Stimulated activated CD4-positive, alpha-beta T cell treated with anti-CD3 and anti-CD28 coated beads, Interleukin-4, amount 100 ng/mL, for 4 hours (primary cell): ENCODE results near the gene GABRD.
A peak's percentile ranks its signal among the peaks of the same experiment; 100 is the strongest.
"Not testable (repeated sequence)": the region's sequence is repeated elsewhere in the genome, so short reads cannot be mapped to it uniquely, and the experiment has no call there.

Experiments
- DNase-seq, 2 experiments: peaks; one replicate each; pipeline ENCODE4 v3.0.0-alpha.2; 2020

GABRD gene, protein sequence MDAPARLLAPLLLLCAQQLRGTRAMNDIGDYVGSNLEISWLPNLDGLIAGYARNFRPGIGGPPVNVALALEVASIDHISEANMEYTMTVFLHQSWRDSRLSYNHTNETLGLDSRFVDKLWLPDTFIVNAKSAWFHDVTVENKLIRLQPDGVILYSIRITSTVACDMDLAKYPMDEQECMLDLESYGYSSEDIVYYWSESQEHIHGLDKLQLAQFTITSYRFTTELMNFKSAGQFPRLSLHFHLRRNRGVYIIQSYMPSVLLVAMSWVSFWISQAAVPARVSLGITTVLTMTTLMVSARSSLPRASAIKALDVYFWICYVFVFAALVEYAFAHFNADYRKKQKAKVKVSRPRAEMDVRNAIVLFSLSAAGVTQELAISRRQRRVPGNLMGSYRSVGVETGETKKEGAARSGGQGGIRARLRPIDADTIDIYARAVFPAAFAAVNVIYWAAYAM

DNA sequence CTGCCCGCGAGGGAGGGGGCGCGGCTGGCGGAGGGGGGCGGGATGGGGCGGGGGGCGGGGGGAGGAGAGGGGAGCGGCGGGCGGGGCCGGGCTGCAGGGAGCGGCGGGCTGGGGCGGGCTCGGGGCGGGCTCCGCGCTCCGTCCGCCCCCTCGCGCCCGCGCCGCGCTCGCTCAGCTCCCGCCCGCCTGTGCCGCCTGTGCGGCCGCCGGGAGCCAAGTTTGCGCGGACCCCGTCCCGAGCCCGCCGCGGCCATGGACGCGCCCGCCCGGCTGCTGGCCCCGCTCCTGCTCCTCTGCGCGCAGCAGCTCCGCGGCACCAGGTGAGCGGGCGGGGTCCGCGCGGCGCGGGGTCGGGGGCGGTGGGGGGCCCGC is at the start of gene GABRD:
Gene GABRD (plus strand): TSS at position 174 of the 372 bp plus-strand sequence. CDS start 79 bp downstream, at position 253.
- peak in 1 of 2 experiments; percentile 22 for DNase-seq

DNA sequence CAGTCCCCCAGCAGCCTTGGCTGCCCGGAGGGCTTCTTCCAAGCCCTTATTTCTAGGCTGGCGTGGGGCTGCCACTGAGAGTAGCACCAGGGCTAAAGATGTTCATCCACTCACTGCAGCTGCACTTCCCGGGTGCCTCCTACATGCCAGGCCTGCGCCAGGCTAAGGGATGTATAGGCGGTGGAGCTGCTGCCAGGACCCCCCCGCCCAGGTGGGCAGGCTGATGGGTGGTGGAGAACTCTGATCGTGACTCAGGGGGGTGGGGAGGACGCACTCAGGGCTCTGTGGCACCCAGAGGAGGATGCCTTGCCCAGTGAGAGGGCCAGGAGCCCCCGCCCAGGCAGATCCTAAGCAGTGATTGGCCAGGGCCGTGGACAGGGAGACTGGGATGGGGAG is 49.6 kb upstream of the GABRD start:
- no peak for DNase-seq

DNA sequence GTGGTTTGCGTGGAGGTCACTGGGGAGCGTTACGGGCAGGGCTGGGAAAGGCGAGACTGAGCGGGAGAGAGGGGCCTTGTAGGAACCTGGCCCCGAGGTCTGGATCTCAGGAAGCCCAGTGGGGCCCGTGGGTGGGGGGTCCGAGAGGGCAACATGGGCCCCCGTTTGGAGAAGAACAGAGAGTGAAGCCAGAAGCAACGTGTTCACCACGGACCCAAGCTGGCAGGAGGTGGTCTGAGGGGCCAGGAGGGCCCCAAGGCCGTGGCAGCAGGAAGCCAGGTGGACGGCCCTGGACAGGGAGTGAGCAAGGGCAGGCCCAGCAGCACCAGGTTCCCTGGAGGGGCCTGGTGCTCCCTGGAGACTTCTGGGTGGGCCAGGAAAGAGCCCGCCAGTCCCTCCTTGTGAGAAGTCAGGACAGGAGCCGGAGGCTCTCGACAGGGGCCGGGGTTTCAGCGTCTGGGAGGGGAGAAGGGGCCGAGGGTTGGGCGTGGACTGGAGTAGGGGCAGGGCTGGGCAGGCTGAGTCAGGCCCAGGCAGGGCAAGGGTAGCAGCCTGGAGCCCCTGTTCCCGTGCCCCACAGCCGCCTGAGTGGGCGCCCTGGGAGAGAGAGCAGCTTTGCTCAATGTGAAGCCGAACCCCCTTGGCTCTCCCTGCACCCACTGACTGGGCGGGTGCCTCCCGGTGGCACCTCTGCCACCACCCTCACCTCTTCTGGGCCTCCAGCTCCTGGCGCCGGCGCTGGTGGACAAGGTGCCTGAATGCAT is 49.0 kb upstream of the GABRD start:
- no peak for DNase-seq

DNA sequence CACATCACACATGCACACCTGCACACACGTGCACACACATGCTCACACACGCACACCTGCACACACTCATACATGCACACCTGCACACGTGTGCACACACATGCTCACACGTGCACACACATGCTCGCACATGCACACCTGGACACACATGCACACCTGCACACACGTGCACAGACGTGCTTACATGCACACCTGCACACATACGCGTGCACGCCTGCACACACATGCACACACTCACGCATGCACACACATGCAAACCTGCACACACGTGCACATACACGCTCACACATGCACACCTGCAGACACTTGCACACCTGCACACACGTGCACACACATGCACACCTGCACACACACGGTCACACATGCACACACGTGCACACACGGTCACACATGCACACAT is 48.1 kb upstream of the GABRD start:
- DNase-seq: no peak

DNA sequence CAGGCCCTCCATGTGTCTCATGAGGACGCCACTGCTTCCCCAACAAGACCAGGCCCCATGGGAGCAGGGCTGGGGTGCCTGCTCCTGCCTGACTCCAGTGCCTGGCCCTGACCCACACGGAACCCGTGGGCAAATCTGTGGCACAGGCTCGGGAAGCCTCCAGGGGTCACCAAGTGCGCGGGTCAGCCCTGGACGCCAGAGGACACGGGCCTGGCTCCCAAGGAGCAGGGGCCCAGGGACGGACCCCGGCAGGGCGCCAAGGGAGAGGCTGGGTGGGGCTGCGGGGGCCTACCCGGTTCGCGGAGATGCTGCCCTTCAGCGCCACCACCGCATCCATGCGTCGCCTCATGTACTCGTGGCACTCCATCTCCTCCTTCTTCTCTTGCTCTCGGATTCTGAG is 47.5 kb upstream of the GABRD start:
- DNase-seq: no peak

DNA sequence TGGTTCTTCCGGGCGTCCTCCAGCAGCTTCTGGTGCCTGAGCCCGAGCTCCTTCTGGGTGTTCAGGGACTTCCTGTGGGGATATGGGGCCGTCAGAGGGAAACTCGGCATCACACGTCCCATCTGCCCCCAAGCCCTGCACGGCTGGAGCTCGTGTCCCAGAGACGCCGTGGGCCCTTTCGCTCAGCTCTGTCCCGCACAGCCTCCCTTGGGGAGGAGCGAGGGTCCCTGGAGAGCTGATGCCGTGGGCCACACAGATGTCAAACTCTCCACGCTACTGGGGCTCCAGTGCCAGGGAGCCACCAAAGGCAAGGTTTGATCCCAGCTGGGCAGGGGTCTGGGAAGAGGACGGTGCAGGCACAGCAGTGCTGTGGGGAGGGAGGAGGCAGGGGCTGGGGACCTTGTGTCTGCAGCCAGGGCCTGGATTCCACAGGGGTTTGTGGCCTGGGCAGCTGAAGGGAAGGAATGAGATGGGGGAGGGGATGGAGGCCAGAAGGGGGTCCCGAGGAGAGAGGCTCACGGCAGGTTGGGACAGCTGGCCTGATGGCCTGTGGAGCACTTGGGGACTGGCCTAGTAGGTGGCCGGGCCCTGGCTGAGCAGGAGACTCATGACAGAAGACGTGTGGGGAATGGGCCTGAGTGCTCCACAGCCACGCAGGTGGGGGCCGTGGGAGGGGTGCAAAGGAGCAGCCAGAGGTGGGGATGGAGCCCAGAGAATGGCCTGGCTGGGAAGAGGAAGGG is 46.0 kb upstream of the GABRD start:
- DNase-seq: no peak

DNA sequence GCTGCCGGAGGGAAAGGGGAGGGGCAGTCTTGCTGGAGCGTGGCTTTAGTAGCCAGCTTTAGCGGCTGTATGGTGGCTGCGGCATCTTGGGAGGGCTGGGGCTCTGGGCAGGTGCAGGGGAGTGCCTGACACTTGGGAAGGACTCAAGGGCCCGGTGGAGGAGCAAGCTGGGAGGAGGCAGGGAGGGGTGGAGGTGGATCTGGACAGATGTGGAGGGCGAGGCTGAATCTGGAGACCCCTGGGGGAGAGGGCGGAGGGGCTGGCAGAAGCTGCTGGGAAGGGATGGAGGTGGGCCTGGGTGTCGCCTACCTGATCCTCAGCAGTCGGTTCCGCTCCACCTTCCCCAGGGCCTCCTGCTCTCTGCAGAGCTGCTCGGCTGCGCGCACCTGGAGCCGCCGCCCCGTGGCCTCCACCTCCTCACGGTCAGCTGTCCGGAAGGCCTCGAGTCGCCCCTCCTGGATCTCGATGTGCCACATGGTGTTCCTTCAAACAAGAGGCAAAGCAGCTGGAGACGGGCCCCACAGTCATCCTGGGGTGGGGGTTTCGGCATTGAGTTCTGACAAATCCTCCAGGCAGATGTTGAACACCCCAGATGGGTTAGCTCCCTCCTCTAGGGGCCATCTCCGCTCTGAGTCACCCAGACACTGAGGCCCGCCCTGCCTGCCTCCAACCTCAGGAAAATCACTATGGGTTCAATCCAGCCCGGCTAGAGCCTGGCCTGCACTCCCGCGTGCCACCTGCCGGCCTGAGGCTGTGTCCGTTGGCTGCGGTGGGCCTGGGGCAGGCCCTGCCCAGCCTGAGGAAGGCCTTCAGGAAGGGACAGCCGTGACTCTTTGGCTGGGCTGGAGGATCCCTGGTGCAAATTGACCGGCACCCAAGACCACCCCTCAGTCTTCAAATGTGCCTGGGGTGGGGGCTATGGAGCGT is 45.2 kb upstream of the GABRD start:
- DNase-seq: no peak

DNA sequence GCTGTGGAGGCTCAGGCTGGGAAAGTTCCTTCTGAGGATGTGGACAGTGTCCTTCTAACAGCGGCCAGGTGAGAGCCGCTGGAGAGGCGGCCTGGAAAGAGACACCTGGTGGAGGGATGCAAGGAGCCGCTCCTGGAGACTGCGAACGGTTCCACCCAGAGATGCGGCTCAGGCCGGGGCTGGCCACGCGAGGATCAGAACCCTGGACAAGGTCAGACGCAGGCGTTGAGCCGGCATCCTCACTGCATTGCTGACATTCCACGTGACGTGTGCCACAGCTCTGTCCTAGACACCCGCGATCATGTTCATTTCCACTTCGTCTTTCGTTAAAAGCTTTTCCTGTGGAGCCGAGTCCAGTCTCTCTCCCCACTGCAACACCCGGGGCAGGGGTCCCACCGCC is 44.3 kb upstream of the GABRD start:
- DNase-seq: no peak

DNA sequence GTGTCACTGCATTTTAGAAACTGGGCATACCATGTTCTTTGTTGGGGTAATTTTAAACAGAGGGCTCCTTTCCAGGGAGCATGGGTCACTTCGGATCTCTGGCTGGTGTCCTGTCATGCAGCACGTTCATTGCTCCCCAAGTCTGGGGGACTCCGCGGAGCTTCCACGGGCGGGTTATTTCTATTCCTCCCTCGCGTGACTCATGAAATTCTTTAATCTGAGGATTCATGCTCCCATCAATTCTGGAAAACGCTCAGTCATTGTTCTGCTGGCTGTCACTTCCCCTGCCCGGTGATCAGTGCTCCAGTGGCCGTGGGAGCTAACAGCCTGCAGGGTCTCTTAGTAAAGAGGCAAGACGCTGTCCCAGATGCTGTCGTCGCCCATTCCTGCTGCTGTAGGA is 43.6 kb upstream of the GABRD start:
- DNase-seq: no peak

DNA sequence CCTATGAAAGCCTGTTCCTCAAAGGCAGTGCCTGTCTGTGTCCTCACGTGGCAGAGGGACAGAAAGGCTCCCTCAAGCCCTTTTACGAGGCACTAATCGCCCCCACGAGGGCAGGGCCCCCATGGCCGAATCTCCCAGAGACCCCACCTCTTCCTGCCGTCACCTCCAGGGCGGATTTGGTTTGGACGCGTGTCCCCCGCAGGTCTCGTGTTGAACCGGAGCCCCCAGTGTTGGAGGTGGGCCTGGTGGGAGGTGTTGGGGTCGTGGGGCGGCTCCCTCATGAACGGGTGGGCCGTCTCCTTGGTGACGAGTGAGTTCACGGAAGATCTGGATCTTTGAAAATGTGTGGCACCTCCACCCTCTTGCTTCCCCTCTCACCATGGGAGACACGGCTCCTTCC is 43.1 kb upstream of the GABRD start:
- no peak for DNase-seq

DNA sequence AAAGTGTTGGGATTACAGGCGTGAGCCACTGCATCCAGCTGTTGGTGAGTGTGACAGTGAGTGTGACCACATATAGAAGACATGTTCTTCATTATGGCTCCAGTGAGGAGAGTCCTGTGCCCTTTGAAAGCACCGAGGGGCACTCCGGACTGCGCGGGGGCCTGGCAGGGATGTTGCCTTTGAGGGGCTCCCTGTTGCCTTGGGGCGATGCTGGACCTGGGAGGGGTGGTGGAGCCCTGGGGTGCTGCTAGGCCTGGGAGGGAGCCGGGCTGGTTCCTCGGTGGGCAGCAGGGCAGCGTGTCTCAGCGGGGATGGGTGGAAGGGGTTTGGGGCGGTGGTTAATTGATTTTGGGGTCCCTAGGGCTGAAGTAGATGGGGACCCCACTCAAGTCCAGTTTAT is 41.0 kb upstream of the GABRD start:
- DNase-seq: no peak

DNA sequence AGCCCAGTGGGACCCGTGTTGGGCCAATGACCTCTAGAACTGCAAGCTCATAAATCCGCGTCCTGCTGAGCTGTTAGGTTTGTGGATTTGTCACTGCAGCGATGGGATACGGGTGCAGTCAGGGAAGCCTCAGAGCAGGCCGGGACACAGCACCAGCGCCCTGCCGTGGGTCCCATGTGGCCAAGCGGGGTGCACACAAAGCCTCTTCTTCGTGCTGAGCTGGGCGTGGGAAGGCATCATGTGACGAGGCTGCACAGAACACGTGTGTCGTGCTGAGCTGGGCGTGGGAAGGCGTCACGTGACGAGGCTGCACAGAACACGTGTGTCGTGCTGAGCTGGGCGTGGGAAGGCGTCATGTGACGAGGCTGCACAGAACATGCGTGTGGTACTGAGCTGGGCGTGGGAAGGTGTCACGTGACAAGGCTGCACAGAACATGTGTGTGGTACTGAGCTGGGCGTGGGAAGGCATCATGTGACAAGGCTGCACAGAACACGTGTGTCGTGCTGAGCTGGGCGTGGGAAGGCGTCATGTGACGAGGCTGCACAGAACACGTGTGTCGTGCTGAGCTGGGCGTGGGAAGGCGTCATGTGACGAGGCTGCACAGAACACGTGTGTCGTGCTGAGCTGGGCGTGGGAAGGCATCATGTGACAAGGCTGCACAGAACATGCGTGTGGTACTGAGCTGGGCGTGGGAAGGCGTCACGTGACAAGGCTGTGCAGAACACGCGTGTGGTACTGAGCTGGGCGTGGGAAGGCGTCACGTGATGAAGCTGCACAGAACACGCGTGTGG is 40.3 kb upstream of the GABRD start:
- DNase-seq: not testable (repeated sequence)

DNA sequence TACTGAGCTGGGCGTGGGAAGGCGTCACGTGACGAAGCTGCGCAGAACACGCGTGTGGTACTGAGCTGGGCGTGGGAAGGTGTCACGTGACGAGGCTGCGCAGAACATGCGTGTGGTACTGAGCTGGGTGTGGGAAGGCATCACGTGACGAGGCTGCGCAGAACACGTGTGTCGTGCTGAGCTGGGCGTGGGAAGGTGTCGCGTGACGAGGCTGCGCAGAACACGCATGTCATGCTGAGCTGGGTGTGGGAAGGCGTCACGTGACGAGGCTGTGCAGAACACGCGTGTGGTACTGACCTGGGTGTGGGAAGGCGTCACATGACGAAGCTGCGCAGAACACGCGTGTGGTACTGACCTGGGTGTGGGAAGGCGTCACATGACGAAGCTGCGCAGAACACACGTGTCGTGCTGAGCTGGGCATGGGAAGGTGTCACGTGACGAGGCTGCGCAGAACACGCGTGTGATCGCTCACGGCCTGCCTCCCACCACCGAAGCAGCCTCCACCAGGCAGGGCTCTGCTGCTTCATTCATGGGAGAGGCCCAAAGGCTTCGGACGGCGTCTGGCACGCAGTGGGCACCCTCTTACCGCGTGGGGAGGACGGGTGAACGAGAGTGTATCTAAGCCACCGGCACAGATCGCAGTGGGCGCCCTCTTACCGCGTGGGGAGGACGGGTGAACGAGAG is 39.5 kb upstream of the GABRD start:
- no peak for DNase-seq

DNA sequence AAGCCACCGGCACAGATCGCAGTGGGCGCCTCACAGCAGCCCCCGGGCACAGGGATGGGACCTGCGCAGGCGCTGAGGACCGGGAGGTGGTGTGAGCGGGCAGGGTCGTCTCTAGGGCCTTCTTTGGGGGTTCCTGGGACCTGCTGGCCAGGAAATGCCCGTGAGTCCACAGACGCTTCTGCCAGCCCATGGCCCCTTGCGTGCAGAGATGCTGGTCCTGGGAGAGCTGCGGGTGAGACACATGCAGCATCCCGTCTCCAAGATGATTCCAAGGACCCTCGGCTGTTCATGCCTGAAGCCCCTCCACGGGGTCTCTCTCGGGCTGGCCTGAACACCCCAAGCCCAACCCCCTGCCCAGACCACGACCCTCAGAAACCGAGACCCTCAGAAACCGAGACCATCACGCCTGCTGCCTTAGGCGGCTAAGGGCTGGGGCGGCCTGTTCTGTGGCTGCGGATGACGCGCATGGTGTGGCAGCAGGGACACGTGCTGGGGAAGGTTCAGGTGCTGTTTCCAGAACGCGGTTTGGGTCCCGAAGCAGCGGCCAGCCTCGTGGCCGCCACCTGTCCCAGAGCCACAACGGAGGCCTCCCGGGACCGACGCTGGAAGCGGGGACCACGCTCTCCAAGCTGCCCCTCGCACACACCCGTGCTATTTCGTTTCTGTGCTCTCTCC is 38.5 kb upstream of the GABRD start:
- no peak for DNase-seq

DNA sequence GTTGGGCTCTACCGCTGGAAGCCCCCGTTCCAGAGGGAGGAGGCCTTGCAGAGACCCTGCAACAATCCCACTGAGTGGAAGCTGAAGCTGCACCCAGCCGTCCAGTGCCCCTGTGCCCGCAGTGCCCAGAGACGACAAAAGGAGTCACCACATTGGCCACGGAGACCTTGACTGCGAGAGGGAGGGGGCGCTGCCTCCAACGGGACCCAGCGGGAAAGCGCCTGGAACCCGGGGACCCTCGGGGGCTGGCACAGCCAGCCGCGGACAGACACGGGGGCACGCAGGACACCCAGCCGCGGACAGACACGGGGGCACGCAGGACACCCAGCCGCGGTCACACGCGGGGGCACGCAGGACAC is 38.0 kb upstream of the GABRD start:
- no peak for DNase-seq

DNA sequence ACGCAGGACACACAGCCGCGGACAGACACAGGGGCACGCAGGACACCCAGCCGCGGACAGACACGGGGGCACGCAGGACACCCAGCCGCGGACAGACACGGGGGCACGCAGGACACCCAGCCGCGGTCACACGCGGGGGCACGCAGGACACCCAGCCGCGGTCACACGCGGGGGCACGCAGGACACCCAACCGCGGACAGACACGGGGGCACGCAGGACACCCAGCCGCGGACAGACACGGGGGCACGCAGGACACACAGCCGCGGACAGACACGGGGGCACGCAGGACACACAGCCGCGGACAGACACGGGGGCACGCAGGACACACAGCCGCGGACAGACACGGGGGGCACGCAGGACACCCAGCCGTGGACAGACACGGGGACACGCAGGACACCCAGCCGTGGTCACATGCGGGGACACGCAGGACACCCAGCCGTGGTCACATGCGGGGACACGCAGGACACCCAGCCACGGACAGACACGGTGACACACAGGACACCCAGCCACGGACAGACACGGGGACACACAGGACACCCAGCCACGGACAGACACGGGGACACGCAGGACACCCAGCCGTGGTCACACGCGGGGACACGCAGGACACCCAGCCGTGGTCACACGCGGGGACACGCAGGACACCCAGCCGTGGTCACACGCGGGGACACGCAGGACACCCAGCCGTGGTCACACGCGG is 37.4 kb upstream of the GABRD start:
- DNase-seq: not testable (repeated sequence)

DNA sequence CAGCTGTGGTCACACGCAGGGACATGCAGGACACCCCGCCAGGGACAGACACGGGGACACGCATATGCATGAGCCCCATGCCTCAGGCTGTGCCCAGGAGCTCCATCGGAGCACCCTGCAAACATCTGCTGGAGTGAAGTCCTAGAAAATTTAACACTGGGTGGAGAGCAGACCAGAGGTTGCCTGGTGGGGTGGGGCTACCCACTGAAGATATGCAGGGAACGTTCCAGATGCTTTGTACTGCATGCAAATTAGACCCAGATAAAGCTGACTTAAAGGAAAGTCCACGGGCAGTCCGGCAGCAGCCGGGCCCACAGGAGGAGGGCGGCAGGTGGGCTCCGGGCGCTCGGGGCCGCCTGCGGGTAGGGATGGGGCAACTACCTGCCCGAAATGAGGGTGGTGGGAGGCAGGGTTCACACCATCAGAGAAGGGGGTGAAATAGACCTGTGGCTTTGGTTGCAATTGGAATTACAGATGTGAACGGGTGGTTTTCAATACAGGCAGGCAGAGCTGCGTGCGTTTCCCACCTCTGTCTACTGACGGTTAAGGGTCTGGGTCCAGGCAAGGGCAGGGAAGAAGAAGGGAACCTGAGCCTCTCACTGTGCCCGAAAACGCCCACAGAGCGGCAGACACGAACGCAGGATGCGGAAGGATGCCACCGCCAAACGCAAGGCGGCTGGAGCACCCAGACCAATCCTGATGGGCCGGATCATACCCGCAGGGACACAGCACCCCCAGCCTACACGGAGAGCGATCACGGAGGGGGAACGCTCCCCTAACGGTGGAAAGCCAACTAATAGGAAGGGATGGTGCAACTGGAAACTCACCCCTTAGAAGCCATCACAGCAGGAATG is 36.5 kb upstream of the GABRD start:
- no peak for DNase-seq

DNA sequence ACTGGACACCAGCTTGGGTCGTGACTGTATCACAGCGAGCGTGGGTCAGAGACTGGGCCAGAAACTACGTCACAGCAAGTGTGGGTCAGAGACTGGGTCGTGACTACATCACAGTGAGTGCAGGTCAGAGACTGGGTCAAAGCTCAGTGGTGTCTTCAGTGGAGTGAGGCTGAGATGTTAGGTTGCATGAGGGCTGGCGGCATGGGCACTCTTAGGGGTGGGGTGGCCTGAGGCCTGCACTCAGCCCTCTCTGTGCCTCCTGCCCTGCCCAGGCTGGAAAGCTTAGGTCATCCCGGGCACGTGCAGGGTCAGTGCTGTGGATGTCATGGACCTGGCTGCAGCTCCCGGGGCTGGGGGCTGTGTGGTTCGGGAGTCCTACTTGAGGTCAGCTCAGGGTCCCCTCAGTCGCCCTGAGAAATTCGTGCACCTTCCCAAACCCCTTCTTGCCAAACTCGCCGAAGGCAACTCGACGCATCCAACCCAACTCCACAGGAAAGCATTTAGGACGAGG is 34.5 kb upstream of the GABRD start:
- DNase-seq: no peak
